Body of pancreas (tissue), 4 donors: ENCODE data around the gene ROR1.

Experiments
- CTCF ChIP-seq, 7 experiments: fragments of 450-650 bp in 4 of 7; fragments of 200-600 bp in 3 of 7; sonication (generic) in 3 of 7; IDR thresholded peaks; one replicate each; pipeline ENCODE4 v1.5.1; 2016 to 2019; ENCODE audit warnings: antibody characterized with exemption in 7 of 7
- POLR2A ChIP-seq, 3 donors: fragments of 450-650 bp; IDR thresholded peaks; one replicate each; pipeline ENCODE4 v1.6.1; 2016; ENCODE audit warnings: antibody characterized with exemption in 3 of 3, mild to moderate bottlenecking in 2 of 3

- TF ChIP-seq CTCF (IDR thresholded peaks at IDR 0.05): no peak
- TF ChIP-seq POLR2A (IDR thresholded peaks at IDR 0.05): no peak
Observed at GRCh38 chr1:63987014-63987627, 213.3 kb downstream of the ROR1 start.
